Retinal pigment epithelial cell (primary cell): ENCODE data around the gene TNFRSF9.

Source experiments
- DNase-seq: peaks from one replicate; pipeline ENCODE4 v3.0.0-alpha.2; 2010; ENCODE audit warnings: low read depth
- H3K4me3 ChIP-seq: 2 replicates; pipeline ENCODE4 v1.5.1; 2011; ENCODE audit warnings: mild to moderate bottlenecking, low read length, control low read depth, moderate library complexity
- CTCF ChIP-seq: conservative IDR thresholded peaks from 2 replicates; pipeline ENCODE4 v1.5.1; 2011; ENCODE audit warnings: low read depth, low read length, control low read depth, inconsistent platforms

TNFRSF9 gene

GRCh38 chr1:7873801-7874795 is 66.5 kb downstream of the TNFRSF9 start:
- H3K4me3 ChIP-seq, result no peak overlapping the region
- TF ChIP-seq CTCF, result no peak
- DNase-seq, result no peak

- H3K4me3 ChIP-seq, result no peak overlapping the region
- TF ChIP-seq CTCF, result no peak
- no peak for DNase-seq
Measured at GRCh38 chr1:7871136-7871535, 69.5 kb downstream of the TNFRSF9 start.

GRCh38 chr1:7869136-7869920 is 71.3 kb downstream of the TNFRSF9 start:
- no peak overlapping the region for H3K4me3 ChIP-seq
- DNase-seq, result no peak
- TF ChIP-seq CTCF, result no peak

GRCh38 chr1:7868070-7868780 is 72.4 kb downstream of the TNFRSF9 start:
- no peak for DNase-seq
- no peak overlapping the region for H3K4me3 ChIP-seq
- no peak for TF ChIP-seq CTCF

GRCh38 chr1:7865978-7866377 is 74.7 kb downstream of the TNFRSF9 start:
- DNase-seq, result no peak

More at GRCh38 chr1:7865978-7866377, 74.7 kb downstream of the TNFRSF9 start:
- no peak for TF ChIP-seq CTCF
- no peak overlapping the region for H3K4me3 ChIP-seq
